Measurements from ENCODE around the gene SEMA4A.
A peak's percentile ranks its signal among the peaks of the same experiment; 100 is the strongest.

SEMA4A gene

GRCh38 chr1:156126630-156127534 lies 26.5 kb upstream of the SEMA4A start:
- TF ChIP-seq CTCF (conservative IDR thresholded peaks at IDR 0.05) (no peak), ZFX (IDR thresholded peaks at IDR 0.05) (no peak)
- no peak overlapping the region for H3K27ac ChIP-seq

GRCh38 chr1:156128308-156128653 lies 25.1 kb upstream of the SEMA4A start:
- no peak for TF ChIP-seq CTCF (conservative IDR thresholded peaks at IDR 0.05)
- no peak for TF ChIP-seq ZFX (IDR thresholded peaks at IDR 0.05)
- H3K27ac ChIP-seq, result no peak overlapping the region

GRCh38 chr1:156128654-156129597 lies 24.5 kb upstream of the SEMA4A start:
- H3K27ac ChIP-seq, result no peak overlapping the region
- TF ChIP-seq CTCF (conservative IDR thresholded peaks at IDR 0.05) (no peak), ZFX (IDR thresholded peaks at IDR 0.05) (no peak)

- no peak overlapping the region for H3K27ac ChIP-seq
- TF ChIP-seq ZFX (IDR thresholded peaks at IDR 0.05) (no peak), CTCF (conservative IDR thresholded peaks at IDR 0.05) (peak; percentile 95)
Observed at GRCh38 chr1:156129687-156130577, 23.5 kb upstream of the SEMA4A start.

- H3K27ac ChIP-seq, result no peak overlapping the region
- TF ChIP-seq CTCF (conservative IDR thresholded peaks at IDR 0.05) (peak; percentile 59), ZFX (IDR thresholded peaks at IDR 0.05) (no peak)
Observed at GRCh38 chr1:156130578-156130942, 22.8 kb upstream of the SEMA4A start.

GRCh38 chr1:156134716-156135435 lies 18.5 kb upstream of the SEMA4A start:
- no peak overlapping the region for H3K27ac ChIP-seq
- TF ChIP-seq CTCF (conservative IDR thresholded peaks at IDR 0.05), result no peak
- no peak for TF ChIP-seq ZFX (IDR thresholded peaks at IDR 0.05)

Measured in C4-2B (cell line).